GM21717 (cell line): ENCODE results near the gene NIPAL4.

Experiments
- ATAC-seq: cut with Tn5 transposase; IDR thresholded peaks from one replicate; pipeline ENCODE4 v1.9.1; 2021; ENCODE audit warnings: mild to moderate bottlenecking, moderate library complexity; ENCODE audit not compliant: unreplicated experiment

NIPAL4 gene

GRCh38 chr5:157513182-157513581 is 53.2 kb downstream of the NIPAL4 start:
- ATAC-seq, result no peak

GRCh38 chr5:157514974-157515373 is 55.0 kb downstream of the NIPAL4 start:
- no peak for ATAC-seq

GRCh38 chr5:157516006-157516405 is 56.0 kb downstream of the NIPAL4 start:
- ATAC-seq, result no peak

- ATAC-seq, result no peak
These were observed 56.8 kb downstream of the NIPAL4 start for GRCh38 chr5:157516626-157517325.

- peak; percentile 84 for ATAC-seq
These were observed 59.0 kb downstream of the NIPAL4 start for GRCh38 chr5:157518963-157519362.

- peak; percentile 48 for ATAC-seq
These were observed 59.7 kb downstream of the NIPAL4 start for GRCh38 chr5:157519579-157520253.

GRCh38 chr5:157520911-157521703 is 61.1 kb downstream of the NIPAL4 start:
- ATAC-seq, result no peak

- ATAC-seq, result no peak
These were observed 61.7 kb downstream of the NIPAL4 start for GRCh38 chr5:157521704-157522029.

- ATAC-seq, result no peak
These were observed 64.0 kb downstream of the NIPAL4 start for GRCh38 chr5:157523976-157524375.
